HEK293 (cell line): ENCODE data around the gene HMGN1.

Experiments used
- GLI2 ChIP-seq: fragments of 450-650 bp; formaldehyde crosslinking; IDR thresholded peaks from 2 replicates; pipeline ENCODE4; 2017; ENCODE audit warnings: missing biosample characterization, missing genetic modification characterization, low read depth, borderline replicate concordance
- GLI4 ChIP-seq: fragments of 450-650 bp; formaldehyde crosslinking; IDR thresholded peaks from 2 replicates; pipeline ENCODE4 v1.5.1; 2016; ENCODE audit warnings: missing biosample characterization, missing genetic modification characterization
- HOXC10 ChIP-seq: sonication (generic); formaldehyde crosslinking; IDR thresholded peaks from 2 replicates; pipeline ENCODE4 v1.8.1; 2023; ENCODE audit warnings: mild to moderate bottlenecking, missing genetic modification reagents
- KLF1 ChIP-seq: fragments of 450-650 bp; formaldehyde crosslinking; IDR thresholded peaks from 2 replicates; pipeline ENCODE4 v1.5.1; 2016; ENCODE audit warnings: missing biosample characterization, missing genetic modification characterization
- KLF17 ChIP-seq: fragments of 450-650 bp; formaldehyde crosslinking; IDR thresholded peaks from 2 replicates; pipeline ENCODE4 v1.5.1; 2016; ENCODE audit warnings: missing biosample characterization, missing genetic modification characterization
- KLF8 ChIP-seq: fragments of 450-650 bp; formaldehyde crosslinking; IDR thresholded peaks from 2 replicates; pipeline ENCODE4 v1.5.1; 2016; ENCODE audit warnings: missing biosample characterization, missing genetic modification characterization
- KLF9 ChIP-seq: fragments of 450-650 bp; formaldehyde crosslinking; IDR thresholded peaks from 2 replicates; pipeline ENCODE4 v1.5.1; 2016; ENCODE audit warnings: missing biosample characterization, missing genetic modification characterization, low read depth
- OSR2 ChIP-seq: fragments of 450-650 bp; formaldehyde crosslinking; IDR thresholded peaks from 2 replicates; pipeline ENCODE4 v1.5.1; 2016; ENCODE audit warnings: missing biosample characterization, missing genetic modification characterization
- PRDM4 ChIP-seq: fragments of 450-650 bp; formaldehyde crosslinking; IDR thresholded peaks from 2 replicates; pipeline ENCODE4 v1.5.1; 2017; ENCODE audit warnings: missing biosample characterization, missing genetic modification characterization
- SETDB1 ChIP-seq: IDR thresholded peaks from one replicate; pipeline ENCODE4 v1.6.1; 2017; ENCODE audit warnings: mild to moderate bottlenecking, low read length, moderate library complexity, mixed read lengths; ENCODE audit not compliant: insufficient read length
- SP3 ChIP-seq: fragments of 450-650 bp; formaldehyde crosslinking; IDR thresholded peaks from 2 replicates; pipeline ENCODE4 v1.5.1; 2016; ENCODE audit warnings: missing biosample characterization, missing genetic modification characterization
- ZBTB17 ChIP-seq: fragments of 450-650 bp; formaldehyde crosslinking; IDR thresholded peaks from 2 replicates; pipeline ENCODE4 v1.5.1; 2016; ENCODE audit warnings: missing biosample characterization, missing genetic modification characterization
- ZBTB48 ChIP-seq: fragments of 450-650 bp; formaldehyde crosslinking; IDR thresholded peaks from 2 replicates; pipeline ENCODE4 v1.5.1; 2016; ENCODE audit warnings: missing biosample characterization, missing genetic modification characterization
- ZEB2 ChIP-seq: fragments of 450-650 bp; formaldehyde crosslinking; IDR thresholded peaks from 2 replicates; pipeline ENCODE4 v1.5.1; 2016; ENCODE audit warnings: missing biosample characterization, missing genetic modification characterization
- ZNF112 ChIP-seq: fragments of 450-650 bp; formaldehyde crosslinking; IDR thresholded peaks from 2 replicates; pipeline ENCODE4 v1.5.0; 2017; ENCODE audit warnings: missing biosample characterization, missing genetic modification characterization
- ZNF23 ChIP-seq: fragments of 450-650 bp; formaldehyde crosslinking; IDR thresholded peaks from 2 replicates; pipeline ENCODE4 v1.5.1; 2016; ENCODE audit warnings: missing biosample characterization, missing genetic modification characterization, borderline replicate concordance
- ZNF24 ChIP-seq: fragments of 450-650 bp; formaldehyde crosslinking; IDR thresholded peaks from 2 replicates; pipeline ENCODE4 v1.5.1; 2016; ENCODE audit warnings: missing biosample characterization, missing genetic modification characterization
- ZNF423 ChIP-seq: fragments of 450-650 bp; formaldehyde crosslinking; IDR thresholded peaks from 2 replicates; pipeline ENCODE4 v1.5.1; 2016; ENCODE audit warnings: missing biosample characterization, missing genetic modification characterization
- ZNF596 ChIP-seq: fragments of 450-650 bp; IDR thresholded peaks from 2 replicates; pipeline ENCODE4 v1.5.0; 2018; ENCODE audit warnings: missing biosample characterization, mild to moderate bottlenecking, missing genetic modification characterization, moderate library complexity
- ZNF610 ChIP-seq: fragments of 450-650 bp; formaldehyde crosslinking; IDR thresholded peaks from 2 replicates; pipeline ENCODE4 v1.5.1; 2016; ENCODE audit warnings: missing biosample characterization, missing genetic modification characterization, borderline replicate concordance
- ZNF777 ChIP-seq: fragments of 450-650 bp; formaldehyde crosslinking; IDR thresholded peaks from 2 replicates; pipeline ENCODE4 v1.5.1; 2017; ENCODE audit warnings: missing biosample characterization, missing genetic modification characterization, borderline replicate concordance
- ZNF792 ChIP-seq: fragments of 450-650 bp; formaldehyde crosslinking; IDR thresholded peaks from 2 replicates; pipeline ENCODE4 v1.5.1; 2016; ENCODE audit warnings: missing biosample characterization, missing genetic modification characterization
- ZNF843 ChIP-seq: fragments of 450-650 bp; formaldehyde crosslinking; IDR thresholded peaks from 2 replicates; pipeline ENCODE4 v1.5.1; 2016; ENCODE audit warnings: missing biosample characterization, missing genetic modification characterization
- ZSCAN18 ChIP-seq: fragments of 450-650 bp; formaldehyde crosslinking; IDR thresholded peaks from 2 replicates; pipeline ENCODE4 v1.5.1; 2016; ENCODE audit warnings: missing biosample characterization, missing genetic modification characterization
- ZXDB ChIP-seq: fragments of 450-650 bp; formaldehyde crosslinking; IDR thresholded peaks from 2 replicates; pipeline ENCODE4 v1.5.1; 2016; ENCODE audit warnings: missing biosample characterization, missing genetic modification characterization
- TF ChIP-seq, protein P1 (sequence below): fragments of 450-650 bp; formaldehyde crosslinking; IDR thresholded peaks from 2 replicates; pipeline ENCODE4 v1.5.1; 2016; ENCODE audit warnings: missing biosample characterization, missing genetic modification characterization
- TF ChIP-seq, protein P2 (sequence below): fragments of 450-650 bp; formaldehyde crosslinking; IDR thresholded peaks from 2 replicates; pipeline ENCODE4 v1.5.1; 2016; ENCODE audit warnings: missing biosample characterization, missing genetic modification characterization
- TF ChIP-seq, protein P3 (sequence below): fragments of 450-650 bp; formaldehyde crosslinking; IDR thresholded peaks from 2 replicates; pipeline ENCODE4 v1.5.1; 2016; ENCODE audit warnings: missing biosample characterization, missing genetic modification characterization

HMGN1 gene

GRCh38 chr21:39379986-39380891, 31.4 kb upstream of the HMGN1 start (continued):
- TF ChIP-seq ZNF610 (tag by site-specific recombination) (peak; percentile 94; the same call in 1 of the 2 replicates), ZXDB (tag by site-specific recombination) (peak; percentile 34; the same call in 1 of the 2 replicates), GLI2 (tag by site-specific recombination) (no peak), ZSCAN18 (tag by site-specific recombination) (no peak), SETDB1 (no peak), ZNF843 (tag by site-specific recombination) (no peak), ZBTB48 (tag by site-specific recombination) (peak; percentile 54; the same call in 1 of the 2 replicates), KLF1 (tag by site-specific recombination) (peak; percentile 69), ZNF596 (tag by site-specific recombination) (no peak), ZNF792 (tag by site-specific recombination) (no peak), ZNF112 (tag by site-specific recombination) (no peak), ZNF24 (tag by site-specific recombination) (0 out of 2 replicates have a peak, but pooled peaks have one; percentile 23), KLF17 (peak; percentile 51; the same call in 1 of the 2 replicates), GLI4 (no peak), ZEB2 (tag by site-specific recombination) (peak; percentile 70), ZNF23 (tag by site-specific recombination) (no peak), OSR2 (tag by site-specific recombination) (peak; percentile 21; the same call in 1 of the 2 replicates), KLF8 (tag by site-specific recombination) (peak; percentile 80), ZBTB17 (tag by site-specific recombination) (peak; percentile 74), HOXC10 (CRISPR knock-in tag) (no peak), SP3 (peak; percentile 55), KLF9 (peak; percentile 89), ZNF423 (tag by site-specific recombination) (peak; percentile 61; the same call in 1 of the 2 replicates), PRDM4 (tag by site-specific recombination) (0 out of 2 replicates have a peak, but pooled peaks have one; percentile 10), ZNF777 (no peak)
- TF ChIP-seq, protein P1, sequence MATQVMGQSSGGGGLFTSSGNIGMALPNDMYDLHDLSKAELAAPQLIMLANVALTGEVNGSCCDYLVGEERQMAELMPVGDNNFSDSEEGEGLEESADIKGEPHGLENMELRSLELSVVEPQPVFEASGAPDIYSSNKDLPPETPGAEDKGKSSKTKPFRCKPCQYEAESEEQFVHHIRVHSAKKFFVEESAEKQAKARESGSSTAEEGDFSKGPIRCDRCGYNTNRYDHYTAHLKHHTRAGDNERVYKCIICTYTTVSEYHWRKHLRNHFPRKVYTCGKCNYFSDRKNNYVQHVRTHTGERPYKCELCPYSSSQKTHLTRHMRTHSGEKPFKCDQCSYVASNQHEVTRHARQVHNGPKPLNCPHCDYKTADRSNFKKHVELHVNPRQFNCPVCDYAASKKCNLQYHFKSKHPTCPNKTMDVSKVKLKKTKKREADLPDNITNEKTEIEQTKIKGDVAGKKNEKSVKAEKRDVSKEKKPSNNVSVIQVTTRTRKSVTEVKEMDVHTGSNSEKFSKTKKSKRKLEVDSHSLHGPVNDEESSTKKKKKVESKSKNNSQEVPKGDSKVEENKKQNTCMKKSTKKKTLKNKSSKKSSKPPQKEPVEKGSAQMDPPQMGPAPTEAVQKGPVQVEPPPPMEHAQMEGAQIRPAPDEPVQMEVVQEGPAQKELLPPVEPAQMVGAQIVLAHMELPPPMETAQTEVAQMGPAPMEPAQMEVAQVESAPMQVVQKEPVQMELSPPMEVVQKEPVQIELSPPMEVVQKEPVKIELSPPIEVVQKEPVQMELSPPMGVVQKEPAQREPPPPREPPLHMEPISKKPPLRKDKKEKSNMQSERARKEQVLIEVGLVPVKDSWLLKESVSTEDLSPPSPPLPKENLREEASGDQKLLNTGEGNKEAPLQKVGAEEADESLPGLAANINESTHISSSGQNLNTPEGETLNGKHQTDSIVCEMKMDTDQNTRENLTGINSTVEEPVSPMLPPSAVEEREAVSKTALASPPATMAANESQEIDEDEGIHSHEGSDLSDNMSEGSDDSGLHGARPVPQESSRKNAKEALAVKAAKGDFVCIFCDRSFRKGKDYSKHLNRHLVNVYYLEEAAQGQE (tag by site-specific recombination), result no peak
- TF ChIP-seq, protein P2, sequence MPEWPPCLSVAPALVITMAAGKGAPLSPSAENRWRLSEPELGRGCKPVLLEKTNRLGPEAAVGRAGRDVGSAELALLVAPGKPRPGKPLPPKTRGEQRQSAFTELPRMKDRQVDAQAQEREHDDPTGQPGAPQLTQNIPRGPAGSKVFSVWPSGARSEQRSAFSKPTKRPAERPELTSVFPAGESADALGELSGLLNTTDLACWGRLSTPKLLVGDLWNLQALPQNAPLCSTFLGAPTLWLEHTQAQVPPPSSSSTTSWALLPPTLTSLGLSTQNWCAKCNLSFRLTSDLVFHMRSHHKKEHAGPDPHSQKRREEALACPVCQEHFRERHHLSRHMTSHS (tag by site-specific recombination), result no peak
- TF ChIP-seq, protein P3, sequence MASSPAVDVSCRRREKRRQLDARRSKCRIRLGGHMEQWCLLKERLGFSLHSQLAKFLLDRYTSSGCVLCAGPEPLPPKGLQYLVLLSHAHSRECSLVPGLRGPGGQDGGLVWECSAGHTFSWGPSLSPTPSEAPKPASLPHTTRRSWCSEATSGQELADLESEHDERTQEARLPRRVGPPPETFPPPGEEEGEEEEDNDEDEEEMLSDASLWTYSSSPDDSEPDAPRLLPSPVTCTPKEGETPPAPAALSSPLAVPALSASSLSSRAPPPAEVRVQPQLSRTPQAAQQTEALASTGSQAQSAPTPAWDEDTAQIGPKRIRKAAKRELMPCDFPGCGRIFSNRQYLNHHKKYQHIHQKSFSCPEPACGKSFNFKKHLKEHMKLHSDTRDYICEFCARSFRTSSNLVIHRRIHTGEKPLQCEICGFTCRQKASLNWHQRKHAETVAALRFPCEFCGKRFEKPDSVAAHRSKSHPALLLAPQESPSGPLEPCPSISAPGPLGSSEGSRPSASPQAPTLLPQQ (tag by site-specific recombination), result peak; percentile 88
